Measurements from ENCODE around the gene DDX51. TPM values are rescaled to one million over a fixed set of nuclear protein-coding genes. Genes with fewer than 3 reads are reported as not detected.

The DDX51 gene
- total RNA-seq, 1 donor: 8.2 TPM

GRCh38 chr12:132165584-132165983, 21.5 kb upstream of the DDX51 start:
- TF ChIP-seq CTCF (IDR thresholded peaks at IDR 0.05; ENCODE audit: insufficient read depth, low read depth, low read length): no peak
- H3K4me3 ChIP-seq (ENCODE audit: low read depth, low read length): no peak overlapping the region
- no peak for DNase-seq (ENCODE audit: low read depth)

- TF ChIP-seq CTCF (IDR thresholded peaks at IDR 0.05; ENCODE audit: insufficient read depth, low read depth, low read length): no peak
- no peak for DNase-seq (ENCODE audit: low read depth)
- H3K4me3 ChIP-seq (ENCODE audit: low read depth, low read length): no peak overlapping the region
Observed at GRCh38 chr12:132164426-132164825, 20.3 kb upstream of the DDX51 start.

DNA sequence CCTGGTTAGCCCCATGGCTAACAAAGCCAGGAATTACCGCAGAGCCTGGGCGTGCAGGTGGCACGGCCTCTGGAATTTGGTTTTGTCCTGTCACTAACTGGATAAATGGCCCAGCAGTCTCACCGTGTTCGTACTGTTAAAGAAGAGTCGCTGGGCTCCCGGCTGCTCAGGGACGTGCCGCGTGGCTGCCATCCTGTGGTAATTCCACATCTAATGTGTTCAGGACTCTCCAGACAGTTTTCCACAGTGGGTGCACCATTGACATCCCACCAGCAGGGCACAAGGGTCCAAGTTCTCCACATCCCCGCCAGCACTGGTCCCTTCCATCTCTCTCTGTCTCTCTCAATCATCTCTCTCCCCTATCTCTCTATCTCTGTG, 19.8 kb upstream of the DDX51 start:
- no peak for DNase-seq (ENCODE audit: low read depth)
- H3K4me3 ChIP-seq (ENCODE audit: low read depth, low read length): no peak overlapping the region
- TF ChIP-seq CTCF (IDR thresholded peaks at IDR 0.05; ENCODE audit: insufficient read depth, low read depth, low read length): peak; percentile 37

DNA sequence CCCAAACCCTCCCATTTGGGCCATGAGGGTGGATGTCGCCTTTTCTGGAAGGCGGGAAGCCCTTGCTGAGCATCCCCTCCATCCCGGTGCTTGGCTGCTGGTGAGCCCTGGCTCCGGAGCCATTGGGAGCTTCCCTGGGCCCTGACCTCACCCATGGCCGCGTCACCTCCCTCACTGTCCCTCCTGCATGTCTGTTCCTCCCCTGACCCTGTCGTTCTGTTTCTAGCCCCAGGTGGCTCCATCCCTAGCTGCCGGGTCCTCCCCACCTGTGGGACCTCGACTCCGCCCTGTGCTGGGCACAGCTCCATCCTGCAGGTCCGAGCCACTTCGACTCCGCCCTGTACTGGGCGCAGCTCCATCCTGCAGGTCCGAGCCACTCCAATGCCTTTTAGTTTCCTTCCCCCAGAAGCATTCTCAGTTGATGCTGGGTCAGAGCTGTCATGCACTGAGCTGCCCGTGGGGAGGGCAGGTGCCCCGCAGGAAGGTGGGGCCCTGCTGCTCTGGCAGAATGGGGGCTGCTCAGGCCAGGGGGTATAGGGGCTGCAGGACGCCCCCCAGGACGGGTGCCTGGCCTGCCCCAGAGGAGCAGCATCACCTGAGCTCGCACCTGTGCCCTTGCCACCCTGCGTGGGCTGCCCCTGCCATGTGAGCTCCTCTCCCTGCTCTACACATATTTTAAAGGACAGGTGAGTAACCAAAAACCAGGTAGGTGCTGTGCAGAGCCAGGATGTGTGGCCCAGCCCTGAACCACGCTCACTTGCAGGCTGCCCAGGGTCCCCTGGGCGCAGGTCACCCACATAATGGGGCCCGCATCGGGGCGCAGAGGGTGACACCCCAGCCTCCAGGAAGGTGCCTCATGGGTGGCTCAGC, 19.2 kb upstream of the DDX51 start:
- DNase-seq (ENCODE audit: low read depth): no peak
- no peak overlapping the region for H3K4me3 ChIP-seq (ENCODE audit: low read depth, low read length)
- TF ChIP-seq CTCF (IDR thresholded peaks at IDR 0.05; ENCODE audit: insufficient read depth, low read depth, low read length): no peak

DNA sequence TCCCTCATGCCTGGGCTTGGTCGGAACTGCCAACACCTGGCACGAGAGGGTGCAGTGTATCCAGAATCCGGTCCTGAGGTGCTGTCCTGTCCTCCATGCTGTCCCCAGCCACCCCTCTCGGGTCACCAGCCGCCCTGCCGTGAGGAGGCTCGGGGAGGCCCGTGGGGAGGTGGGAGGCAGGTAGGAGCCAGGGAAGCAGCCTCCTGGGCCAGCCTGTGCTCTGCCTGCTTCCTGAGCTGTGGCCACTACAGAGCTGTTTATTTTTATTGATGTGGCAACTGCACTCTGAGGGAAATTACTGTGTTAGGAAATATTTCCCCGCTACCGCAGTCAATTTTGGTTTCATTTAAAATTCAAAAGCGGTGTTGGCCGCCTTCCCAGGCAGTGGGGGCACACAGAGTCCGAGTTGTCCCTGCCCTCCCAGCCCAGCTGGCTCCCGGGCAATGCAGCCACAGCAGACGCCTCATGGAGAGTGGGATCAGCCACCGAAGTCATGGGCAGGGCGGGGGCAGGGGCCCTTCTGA, 18.5 kb upstream of the DDX51 start:
- DNase-seq (ENCODE audit: low read depth): peak; percentile 75
- TF ChIP-seq CTCF (IDR thresholded peaks at IDR 0.05; ENCODE audit: insufficient read depth, low read depth, low read length): no peak
- peak overlapping the region; percentile 23 for H3K4me3 ChIP-seq (ENCODE audit: low read depth, low read length)

DNA sequence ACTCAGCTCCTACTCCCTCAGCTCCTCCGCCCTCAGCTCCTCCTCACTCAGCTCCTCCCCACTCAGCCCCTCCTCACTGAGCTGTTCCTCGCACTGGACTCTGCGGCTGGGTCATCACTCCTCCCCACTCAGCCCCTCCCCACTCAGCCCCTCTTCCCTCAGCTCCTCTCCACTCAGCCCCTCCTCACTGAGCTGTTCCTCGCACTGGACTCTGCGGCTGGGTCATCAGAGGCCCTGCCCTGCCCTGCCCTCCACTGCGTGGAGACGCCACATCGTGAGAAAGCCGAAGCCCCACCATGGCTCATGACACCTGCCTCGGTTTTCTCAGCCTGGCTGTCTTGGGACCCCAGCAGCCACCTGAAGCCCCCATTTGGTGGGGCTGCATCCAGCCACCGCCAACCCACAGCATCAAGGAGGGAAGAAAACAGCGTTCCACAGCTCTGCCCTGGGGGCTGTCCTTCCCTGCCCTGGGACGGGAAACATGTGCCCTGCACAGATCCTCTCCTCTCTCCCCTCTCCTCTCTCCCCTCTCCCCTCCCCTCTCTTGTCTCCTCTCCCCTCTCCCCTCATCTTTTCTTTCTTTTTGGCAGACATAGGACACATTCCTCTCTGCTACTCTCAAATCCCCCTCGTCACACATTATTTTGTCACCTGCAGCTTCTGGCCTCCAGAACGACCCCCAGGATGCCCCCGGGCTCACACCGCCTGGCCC, 17.8 kb upstream of the DDX51 start:
- no peak overlapping the region for H3K4me3 ChIP-seq (ENCODE audit: low read depth, low read length)
- TF ChIP-seq CTCF (IDR thresholded peaks at IDR 0.05; ENCODE audit: insufficient read depth, low read depth, low read length): no peak
- no peak for DNase-seq (ENCODE audit: low read depth)

Measured in fibroblast of villous mesenchyme (primary cell).